A673 (cell line): ENCODE data around the gene ZNF284.

Source experiments
- EZH2 ChIP-seq: fragments of 200-600 bp; sonication (generic); IDR thresholded peaks from 2 replicates; pipeline ENCODE4 v1.6.1; 2017; ENCODE audit warnings: borderline replicate concordance, low read depth, mild to moderate bottlenecking, mixed read lengths, antibody characterized with exemption, low read length; ENCODE audit not compliant: poor library complexity, severe bottlenecking
- TF ChIP-seq, protein P1 (sequence below): fragments of 300-800, 200-600 bp; sonication (generic); conservative IDR thresholded peaks from 2 replicates; pipeline ENCODE4 v1.5.1; 2017; ENCODE audit warnings: low read depth, mild to moderate bottlenecking, antibody characterized with exemption, low read length, moderate library complexity, mixed read lengths

DNA sequence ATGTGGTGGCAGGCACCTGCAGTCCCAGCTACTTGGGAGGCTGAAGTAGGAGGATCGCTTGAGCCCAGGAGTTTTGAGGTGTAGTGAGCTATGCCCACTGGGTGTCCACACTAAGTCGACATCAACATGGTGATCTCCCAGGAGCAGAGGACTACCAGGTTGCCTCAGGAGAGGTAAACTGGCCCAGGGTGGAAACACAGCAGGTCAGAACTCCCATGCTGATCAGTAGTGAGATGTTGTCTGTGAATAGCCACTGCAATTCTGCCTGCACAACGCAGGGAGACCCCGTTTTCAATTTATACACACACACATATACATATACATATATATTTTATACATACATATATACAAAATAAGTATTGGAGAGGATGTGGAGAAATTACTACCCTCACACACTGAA is 20.1 kb downstream of the ZNF284 start:
- TF ChIP-seq, protein P1, sequence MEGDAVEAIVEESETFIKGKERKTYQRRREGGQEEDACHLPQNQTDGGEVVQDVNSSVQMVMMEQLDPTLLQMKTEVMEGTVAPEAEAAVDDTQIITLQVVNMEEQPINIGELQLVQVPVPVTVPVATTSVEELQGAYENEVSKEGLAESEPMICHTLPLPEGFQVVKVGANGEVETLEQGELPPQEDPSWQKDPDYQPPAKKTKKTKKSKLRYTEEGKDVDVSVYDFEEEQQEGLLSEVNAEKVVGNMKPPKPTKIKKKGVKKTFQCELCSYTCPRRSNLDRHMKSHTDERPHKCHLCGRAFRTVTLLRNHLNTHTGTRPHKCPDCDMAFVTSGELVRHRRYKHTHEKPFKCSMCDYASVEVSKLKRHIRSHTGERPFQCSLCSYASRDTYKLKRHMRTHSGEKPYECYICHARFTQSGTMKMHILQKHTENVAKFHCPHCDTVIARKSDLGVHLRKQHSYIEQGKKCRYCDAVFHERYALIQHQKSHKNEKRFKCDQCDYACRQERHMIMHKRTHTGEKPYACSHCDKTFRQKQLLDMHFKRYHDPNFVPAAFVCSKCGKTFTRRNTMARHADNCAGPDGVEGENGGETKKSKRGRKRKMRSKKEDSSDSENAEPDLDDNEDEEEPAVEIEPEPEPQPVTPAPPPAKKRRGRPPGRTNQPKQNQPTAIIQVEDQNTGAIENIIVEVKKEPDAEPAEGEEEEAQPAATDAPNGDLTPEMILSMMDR, result no peak
- TF ChIP-seq EZH2, result no peak
